NB4 (cell line): ENCODE measurements around the gene ROBO1.

ENCODE experiments used
- DNase-seq: peaks from one replicate; pipeline ENCODE4 v3.0.0; 2010; ENCODE audit warnings: low read depth
- H3K4me3 ChIP-seq: one replicate; pipeline ENCODE4 v1.5.1; 2011; ENCODE audit warnings: mild to moderate bottlenecking, low read depth, low read length, moderate library complexity
- CTCF ChIP-seq: IDR thresholded peaks from one replicate; pipeline ENCODE4 v1.5.1; 2012; ENCODE audit warnings: low read depth, low read length
- MAX ChIP-seq: IDR thresholded peaks from 2 replicates; pipeline ENCODE4 v1.6.1; 2011; ENCODE audit warnings: low read depth, low read length
- MYC ChIP-seq: IDR thresholded peaks from 2 replicates; pipeline ENCODE4 v1.6.1; 2011; ENCODE audit warnings: low read depth, low read length
- POLR2A ChIP-seq: IDR thresholded peaks from 2 replicates; pipeline ENCODE4 v1.6.1; 2011; ENCODE audit warnings: mild to moderate bottlenecking; ENCODE audit not compliant: insufficient read length; ENCODE audit errors: extremely low read depth

Gene ROBO1

GRCh38 chr3:79140708-79141107 is 627.1 kb downstream of the ROBO1 start:
- H3K4me3 ChIP-seq: no peak overlapping the region
- TF ChIP-seq MAX (no peak), MYC (no peak), CTCF (no peak), POLR2A (no peak)
- DNase-seq: no peak

- no peak for TF ChIP-seq MYC
- no peak overlapping the region for H3K4me3 ChIP-seq
- DNase-seq: no peak
Observed at GRCh38 chr3:79139395-79140068, 628.3 kb downstream of the ROBO1 start.

GRCh38 chr3:79125313-79125984 is 642.3 kb downstream of the ROBO1 start:
- TF ChIP-seq CTCF (no peak), POLR2A (no peak), MAX (no peak), MYC (no peak)
- no peak for DNase-seq
- no peak overlapping the region for H3K4me3 ChIP-seq

GRCh38 chr3:79115458-79115857 is 652.3 kb downstream of the ROBO1 start:
- no peak for TF ChIP-seq MYC
- no peak for TF ChIP-seq POLR2A
- H3K4me3 ChIP-seq: no peak overlapping the region
- DNase-seq: no peak

GRCh38 chr3:79113876-79114275 is 653.9 kb downstream of the ROBO1 start:
- H3K4me3 ChIP-seq: no peak overlapping the region
- TF ChIP-seq POLR2A (no peak), MAX (no peak), CTCF (no peak), MYC (no peak)
- DNase-seq: no peak

- TF ChIP-seq MYC (no peak), POLR2A (no peak), CTCF (no peak), MAX (no peak)
- no peak overlapping the region for H3K4me3 ChIP-seq
- no peak for DNase-seq
Observed at GRCh38 chr3:79111375-79112052, 656.3 kb downstream of the ROBO1 start.
